ENCODE measurements around the gene CBFA2T2.

DNA sequence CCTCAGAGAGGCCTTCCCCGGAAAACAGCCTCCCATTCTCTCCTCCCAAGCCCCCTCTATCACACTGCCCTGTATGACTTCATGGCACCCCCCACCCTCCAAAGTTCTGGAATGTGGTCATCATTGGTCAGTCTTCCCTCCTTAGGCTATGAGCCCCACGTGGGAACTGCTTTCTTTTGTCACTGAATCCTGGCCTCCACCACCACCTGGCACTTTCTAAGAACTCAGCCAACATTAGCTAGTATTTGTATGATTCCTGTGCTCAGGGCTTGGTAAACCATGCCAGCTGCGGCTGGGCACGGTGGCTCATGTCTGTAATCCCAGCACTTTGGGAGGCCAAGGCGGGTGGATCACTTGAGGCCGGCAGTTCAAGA is 204.7 kb downstream of the CBFA2T2 start:
- TF ChIP-seq POLR2A (IDR thresholded peaks at IDR 0.05; ENCODE audit: low read depth, low read length) (no peak), CTCF (IDR thresholded peaks at IDR 0.05; ENCODE audit: extremely low read depth in 1 of 2, insufficient read depth in 1 of 2, low read depth in 1 of 2, low read length in 2 of 2) (no peak), MAX (IDR thresholded peaks at IDR 0.05; ENCODE audit: insufficient read depth, insufficient read length) (no peak)
